MCF 10A (cell line): ENCODE measurements around the gene ANXA6. TPM values are rescaled to one million over a fixed set of nuclear protein-coding genes. Genes with fewer than 3 reads are reported as not detected.

Experiments used
- BruUV-seq: library from RNA; stranded (reverse); fragments of 400-500 nt; replicated peaks from 2 replicates; lab custom pipeline; 2021; lab: Mats Ljungman, UMichigan
- CTCF ChIA-PET: fragments of 300-600 bp; sonication (Branson Sonifier 250); formaldehyde crosslinking; extraction: SDS; loops from one replicate; lab custom pipeline; 2021; ENCODE audit warnings: antibody characterized with exemption, inconsistent platforms; lab: Yijun Ruan, JAX
- POLR2A ChIA-PET: fragments of 300-600, 350-650 bp; sonication (Branson Sonifier 250); formaldehyde crosslinking; extraction: SDS; loops from one replicate; lab custom pipeline; 2020; ENCODE audit warnings: antibody characterized with exemption, inconsistent platforms; lab: Yijun Ruan, JAX
- DNase-seq: peaks from one replicate; pipeline ENCODE4 v3.0.0-alpha.2; 2018; ENCODE audit not compliant: unreplicated experiment
- H3K27ac Mint-ChIP-seq: one replicate; pipeline ENCODE4 v1.8.0; 2022; ENCODE audit warnings: mild to moderate bottlenecking, low read depth, mixed read lengths; ENCODE audit not compliant: unreplicated experiment
- H3K27me3 Mint-ChIP-seq: one replicate; pipeline ENCODE4 v1.8.0; 2022; ENCODE audit warnings: mixed read lengths; ENCODE audit not compliant: insufficient read depth, unreplicated experiment
- H3K36me3 Mint-ChIP-seq: one replicate; pipeline ENCODE4 v1.8.0; 2022; ENCODE audit warnings: mild to moderate bottlenecking, moderate library complexity, mixed read lengths; ENCODE audit not compliant: insufficient read depth, unreplicated experiment
- H3K4me1 Mint-ChIP-seq: one replicate; pipeline ENCODE4 v1.8.0; 2022; ENCODE audit warnings: mixed read lengths; ENCODE audit not compliant: insufficient read depth, unreplicated experiment
- H3K4me3 Mint-ChIP-seq: one replicate; pipeline ENCODE4 v1.8.0; 2022; ENCODE audit warnings: mild to moderate bottlenecking, moderate library complexity, mixed read lengths; ENCODE audit not compliant: unreplicated experiment
- H3K9me3 Mint-ChIP-seq: one replicate; pipeline ENCODE4 v1.8.0; 2022; ENCODE audit warnings: mixed read lengths; ENCODE audit not compliant: unreplicated experiment
- CTCF ChIP-seq: fragments of 200-600 bp; IDR thresholded peaks from one replicate; pipeline ENCODE4 v1.8.0; 2022; ENCODE audit warnings: antibody characterized with exemption, mild to moderate bottlenecking; ENCODE audit not compliant: unreplicated experiment
- intact Hi-C: fragments of 100-400 bp; cut with micrococcal nuclease; formaldehyde crosslinking; loops from 2 replicates; pipeline ENCODE4 v1.14.1; 2022
- total RNA-seq: library from RNA; stranded (reverse); gene quantifications from 2 replicates; pipeline ENCODE4 v1.2.3, GENCODE V29; 2022

ANXA6 gene
- total RNA-seq, 1 experiment from 2014 or later, result 2.6 TPM

GRCh38 chr5:151086192-151086869, 71.2 kb downstream of the ANXA6 start:
- Mint-ChIP-seq H3K36me3 (peaks cover 9% of the 10 kb centered on the region), H3K9me3 (no peaks in the 10 kb centered on the region), H3K27ac (peak overlapping the region; percentile 59), H3K27me3 (no peaks in the 10 kb centered on the region), H3K4me3 (peak overlapping the region; percentile 73), H3K4me1 (peaks cover 47% of the 10 kb centered on the region)
- BruUV-seq, result TSS peak; percentile 32
- no peak for TF ChIP-seq CTCF
- intact Hi-C loops, result no loop called here
- ChIA-PET CTCF (interaction anchor here (0.6 to 40.7 kb wide), 10 partner anchors 10 to 153 kb away, joined by 3 to 1587 read pairs (median 3); no protein-coding TSS in a partner anchor), POLR2A (interaction anchor here (0.7 to 2.2 kb wide), 4 partner anchors 13 to 297 kb away, joined by 3 to 6 read pairs (median 3); no protein-coding TSS in a partner anchor)
- peak; percentile 16 for DNase-seq

GRCh38 chr5:151085517-151086041, 72.0 kb downstream of the ANXA6 start:
- no TSS peak for BruUV-seq
- ChIA-PET CTCF (interaction anchor here (1.0 to 40.7 kb wide), 6 partner anchors 11 to 57 kb away, joined by 3 to 1587 read pairs (median 4); no protein-coding TSS in a partner anchor), POLR2A (interaction anchor here (0.7 to 6.8 kb wide), 7 partner anchors 7 to 168 kb away, joined by 3 to 78 read pairs (median 4); partner anchors contain the start of gene GM2A)
- H3K4me1 Mint-ChIP-seq, result peaks cover 47% of the 10 kb centered on the region
- H3K27me3 Mint-ChIP-seq, result no peaks in the 10 kb centered on the region
- DNase-seq, result peak; percentile 95
- intact Hi-C loops, result no loop called here
- TF ChIP-seq CTCF, result no peak
- no peaks in the 10 kb centered on the region for H3K9me3 Mint-ChIP-seq
- peak overlapping the region; percentile 73 for H3K4me3 Mint-ChIP-seq
- H3K27ac Mint-ChIP-seq, result peak overlapping the region; percentile 59
- H3K36me3 Mint-ChIP-seq, result peaks cover 9% of the 10 kb centered on the region

GRCh38 chr5:151084363-151084762, 73.2 kb downstream of the ANXA6 start:
- Mint-ChIP-seq H3K9me3 (no peaks in the 10 kb centered on the region), H3K36me3 (peaks cover 18% of the 10 kb centered on the region), H3K27me3 (no peaks in the 10 kb centered on the region), H3K4me1 (peaks cover 55% of the 10 kb centered on the region), H3K4me3 (peak overlapping the region; percentile 73), H3K27ac (peak overlapping the region; percentile 59)
- DNase-seq, result peak; percentile 86
- no peak for TF ChIP-seq CTCF
- ChIA-PET CTCF (interaction anchor here (0.6 to 40.7 kb wide), 9 partner anchors 9 to 657 kb away, joined by 3 to 1587 read pairs (median 4); no protein-coding TSS in a partner anchor), POLR2A (interaction anchor here (0.7 to 6.8 kb wide), 7 partner anchors 9 to 321 kb away, joined by 4 to 78 read pairs (median 21); partner anchors contain the start of gene GM2A)
- intact Hi-C loops, result no loop called here
- BruUV-seq, result no TSS peak
